Epithelial cell of esophagus (primary cell): ENCODE data around the gene TFR2.
A peak's percentile ranks its signal among the peaks of the same experiment; 100 is the strongest.

Experiments
- DNase-seq: peaks from one replicate; pipeline ENCODE4 v3.0.0; 2010; ENCODE audit warnings: low read depth
- H3K4me3 ChIP-seq: 2 replicates; pipeline ENCODE4 v1.5.1; 2011; ENCODE audit warnings: mild to moderate bottlenecking, low read length, control low read depth
- TF ChIP-seq, protein P1 (sequence below): IDR thresholded peaks from 2 replicates; pipeline ENCODE4 v1.5.1; 2011; ENCODE audit warnings: low read depth, mild to moderate bottlenecking, low read length, control low read depth, inconsistent platforms; ENCODE audit not compliant: insufficient read depth; ENCODE audit errors: missing control alignments

TFR2 gene

DNA sequence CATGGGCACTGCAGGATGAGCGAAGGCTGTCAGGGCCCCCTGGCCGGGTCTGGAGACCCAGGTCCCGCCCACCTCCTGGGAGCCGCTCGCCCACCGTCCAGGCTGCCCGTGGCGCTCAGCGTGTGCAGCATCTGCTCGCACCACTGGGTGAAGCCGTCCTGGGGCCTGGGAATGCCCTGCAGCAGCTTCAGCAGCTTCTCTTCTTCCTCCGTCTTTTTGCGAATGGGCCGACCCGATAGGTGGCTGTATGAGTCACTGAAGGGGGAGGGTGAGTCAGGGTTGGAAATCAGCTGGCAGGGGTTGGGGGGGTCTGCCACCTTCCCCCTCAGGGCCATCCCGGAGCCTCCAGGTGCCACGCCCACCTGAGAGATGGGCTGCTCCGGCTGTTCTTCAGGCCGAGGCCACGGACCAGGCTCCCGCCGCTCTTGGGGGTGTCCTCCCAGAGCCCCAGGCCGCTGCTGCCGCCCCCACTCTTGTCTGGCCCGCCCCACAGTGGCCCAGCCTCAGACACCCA, 40.9 kb upstream of the TFR2 start:
- DNase-seq, result peak; percentile 44
- H3K4me3 ChIP-seq, result no peak overlapping the region
- TF ChIP-seq, protein P1, sequence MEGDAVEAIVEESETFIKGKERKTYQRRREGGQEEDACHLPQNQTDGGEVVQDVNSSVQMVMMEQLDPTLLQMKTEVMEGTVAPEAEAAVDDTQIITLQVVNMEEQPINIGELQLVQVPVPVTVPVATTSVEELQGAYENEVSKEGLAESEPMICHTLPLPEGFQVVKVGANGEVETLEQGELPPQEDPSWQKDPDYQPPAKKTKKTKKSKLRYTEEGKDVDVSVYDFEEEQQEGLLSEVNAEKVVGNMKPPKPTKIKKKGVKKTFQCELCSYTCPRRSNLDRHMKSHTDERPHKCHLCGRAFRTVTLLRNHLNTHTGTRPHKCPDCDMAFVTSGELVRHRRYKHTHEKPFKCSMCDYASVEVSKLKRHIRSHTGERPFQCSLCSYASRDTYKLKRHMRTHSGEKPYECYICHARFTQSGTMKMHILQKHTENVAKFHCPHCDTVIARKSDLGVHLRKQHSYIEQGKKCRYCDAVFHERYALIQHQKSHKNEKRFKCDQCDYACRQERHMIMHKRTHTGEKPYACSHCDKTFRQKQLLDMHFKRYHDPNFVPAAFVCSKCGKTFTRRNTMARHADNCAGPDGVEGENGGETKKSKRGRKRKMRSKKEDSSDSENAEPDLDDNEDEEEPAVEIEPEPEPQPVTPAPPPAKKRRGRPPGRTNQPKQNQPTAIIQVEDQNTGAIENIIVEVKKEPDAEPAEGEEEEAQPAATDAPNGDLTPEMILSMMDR, result no peak

GRCh38 chr7:100681491-100682227, 40.3 kb upstream of the TFR2 start:
- no peak overlapping the region for H3K4me3 ChIP-seq
- no peak for DNase-seq
- TF ChIP-seq, protein P1, result no peak

GRCh38 chr7:100680576-100681271, 39.4 kb upstream of the TFR2 start:
- TF ChIP-seq, protein P1, result no peak
- no peak overlapping the region for H3K4me3 ChIP-seq
- DNase-seq, result no peak

GRCh38 chr7:100679927-100680575, 38.7 kb upstream of the TFR2 start:
- no peak overlapping the region for H3K4me3 ChIP-seq
- TF ChIP-seq, protein P1, result no peak
- peak; percentile 46 for DNase-seq

- TF ChIP-seq, protein P1, result no peak
- H3K4me3 ChIP-seq, result no peak overlapping the region
- no peak for DNase-seq
Observed at GRCh38 chr7:100679129-100679926, 38.0 kb upstream of the TFR2 start.

DNA sequence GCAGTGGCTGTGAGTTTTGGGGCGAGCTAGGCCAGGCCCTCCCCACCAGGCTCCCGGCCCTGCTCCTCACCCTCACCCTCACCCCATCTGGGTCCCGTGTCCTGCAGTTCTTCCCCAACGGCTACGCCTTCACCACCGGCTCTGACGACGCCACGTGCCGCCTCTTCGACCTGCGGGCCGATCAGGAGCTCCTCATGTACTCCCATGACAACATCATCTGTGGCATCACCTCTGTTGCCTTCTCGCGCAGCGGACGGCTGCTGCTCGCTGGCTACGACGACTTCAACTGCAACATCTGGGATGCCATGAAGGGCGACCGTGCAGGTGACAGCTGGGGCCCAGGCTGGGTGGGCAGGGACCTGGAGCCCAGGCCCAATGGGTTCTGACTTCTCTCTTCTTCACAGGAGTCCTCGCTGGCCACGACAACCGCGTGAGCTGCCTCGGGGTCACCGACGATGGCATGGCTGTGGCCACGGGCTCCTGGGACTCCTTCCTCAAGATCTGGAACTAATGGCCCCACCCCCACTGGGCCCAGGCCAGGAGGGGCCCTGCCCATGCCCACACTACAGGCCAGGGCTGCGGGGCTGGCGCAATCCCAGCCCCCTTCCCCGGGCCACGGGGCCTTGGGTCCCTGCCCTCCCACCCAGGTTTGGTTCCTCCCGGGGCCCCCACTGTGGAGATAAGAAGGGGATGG, 37.1 kb upstream of the TFR2 start:
- TF ChIP-seq, protein P1, result no peak
- H3K4me3 ChIP-seq, result no peak overlapping the region
- no peak for DNase-seq
